Activated T-helper 1 cell treated with anti-CD3 and anti-CD28 coated beads, Interleukin-12 subunit alpha, Interleukin-12 subunit beta, Interleukin-2, Interleukin-4 antibody, amounts not matched to agents 30 ng/mL and 10 ng/mL and 1 ng/mL, durations not matched to agents 14 hours and 24 hours and 36 hours (primary cell): Measurements from ENCODE around the gene ATP9A. TPM values are rescaled to one million over a fixed set of nuclear protein-coding genes. Genes with fewer than 3 reads are reported as not detected.
"Not testable (repeated sequence)": the region's sequence is repeated elsewhere in the genome, so short reads cannot be mapped to it uniquely, and the experiment has no call there.

ENCODE experiments used
- DNase-seq: peaks from one replicate; pipeline ENCODE4 v3.0.0; 2021; ENCODE audit warnings: low spot score
- H3K27ac Mint-ChIP-seq: one replicate; pipeline ENCODE4 v1.8.0; 2021; ENCODE audit warnings: mild to moderate bottlenecking, mixed read lengths
- H3K27me3 Mint-ChIP-seq: one replicate; pipeline ENCODE4 v1.8.0; 2022; ENCODE audit warnings: mild to moderate bottlenecking, moderate library complexity, mixed read lengths; ENCODE audit not compliant: insufficient read depth
- H3K36me3 Mint-ChIP-seq: one replicate; pipeline ENCODE4 v1.8.0; 2021; ENCODE audit warnings: low read depth, mixed read lengths
- H3K4me1 Mint-ChIP-seq: one replicate; pipeline ENCODE4 v1.8.0; 2021; ENCODE audit warnings: low read depth, mixed read lengths
- H3K4me3 Mint-ChIP-seq: one replicate; pipeline ENCODE4 v1.8.0; 2021; ENCODE audit warnings: mild to moderate bottlenecking, moderate library complexity, mixed read lengths
- H3K9me3 Mint-ChIP-seq: one replicate; pipeline ENCODE4 v1.8.0; 2021; ENCODE audit warnings: mixed read lengths
- intact Hi-C: fragments of 100-400 bp; cut with micrococcal nuclease; formaldehyde crosslinking; loops from one replicate; pipeline ENCODE4 v1.15.1; 2024
- total RNA-seq: library from RNA; stranded (reverse); gene quantifications from 2 replicates; pipeline ENCODE4 v1.2.3, GENCODE V29; 2022

Gene ATP9A
- total RNA-seq = 19.6 and 20.6 TPM in 2 replicates

GRCh38 chr20:51767867-51768758 lies at the start of gene ATP9A:
TSS of gene ATP9A (minus strand) at chr20:51768390. CDS start at chr20:51768369, 21 bp downstream.
- no peak for DNase-seq
- Mint-ChIP-seq H3K4me3 (peak within 1 kb of the TSS; percentile 80), H3K27ac (peak within 1 kb of the TSS; percentile 80), H3K36me3 (peaks cover 5% of the 10 kb centered on the region), H3K4me1 (peaks cover 9% of the 10 kb centered on the region), H3K9me3 (no peaks in the 10 kb centered on the region), H3K27me3 (peaks cover 27% of the 10 kb centered on the region)
- intact Hi-C loops = loop anchor here (1.0 to 10.0 kb wide), 5 partner anchors 33 to 133 kb away; no protein-coding TSS in a partner anchor

- intact Hi-C loops, H3K4me1 Mint-ChIP-seq, H3K4me3 Mint-ChIP-seq, H3K27ac Mint-ChIP-seq, H3K27me3 Mint-ChIP-seq, DNase-seq, H3K9me3 Mint-ChIP-seq, H3K36me3 Mint-ChIP-seq: not testable (repeated sequence)
Measured at GRCh38 chr20:51816856-51817255, 48.7 kb upstream of the ATP9A start.

- Mint-ChIP-seq H3K9me3 (no peaks in the 10 kb centered on the region), H3K27me3 (peaks cover 2% of the 10 kb centered on the region), H3K36me3 (no peaks in the 10 kb centered on the region), H3K27ac (no peak overlapping the region), H3K4me1 (no peaks in the 10 kb centered on the region), H3K4me3 (no peak overlapping the region)
- intact Hi-C loops = no loop called here
- DNase-seq = no peak
Measured at GRCh38 chr20:51815383-51816076, 47.3 kb upstream of the ATP9A start.

- Mint-ChIP-seq H3K36me3 (no peaks in the 10 kb centered on the region), H3K4me3 (no peak overlapping the region), H3K27ac (no peak overlapping the region), H3K9me3 (no peaks in the 10 kb centered on the region), H3K27me3 (peaks cover 7% of the 10 kb centered on the region), H3K4me1 (no peaks in the 10 kb centered on the region)
- no peak for DNase-seq
- intact Hi-C loops = no loop called here
Measured at GRCh38 chr20:51812861-51813260, 44.7 kb upstream of the ATP9A start.

- no peaks in the 10 kb centered on the region for H3K9me3 Mint-ChIP-seq
- no peaks in the 10 kb centered on the region for H3K4me1 Mint-ChIP-seq
- H3K36me3 Mint-ChIP-seq = no peaks in the 10 kb centered on the region
- peaks cover 7% of the 10 kb centered on the region for H3K27me3 Mint-ChIP-seq
- DNase-seq = no peak
- H3K4me3 Mint-ChIP-seq = no peak overlapping the region
- intact Hi-C loops = no loop called here
- H3K27ac Mint-ChIP-seq = no peak overlapping the region
Measured at GRCh38 chr20:51811514-51812128, 43.4 kb upstream of the ATP9A start.

GRCh38 chr20:51811042-51811355 lies 42.8 kb upstream of the ATP9A start:
- no peak for DNase-seq
- no peaks in the 10 kb centered on the region for H3K9me3 Mint-ChIP-seq
- H3K36me3 Mint-ChIP-seq = no peaks in the 10 kb centered on the region

GRCh38 chr20:51810155-51811041 lies 42.2 kb upstream of the ATP9A start:
- intact Hi-C loops = no loop called here
- no peak overlapping the region for H3K27ac Mint-ChIP-seq
- H3K9me3 Mint-ChIP-seq = no peaks in the 10 kb centered on the region
- H3K36me3 Mint-ChIP-seq = no peaks in the 10 kb centered on the region
- no peak for DNase-seq
- H3K4me3 Mint-ChIP-seq = no peak overlapping the region
- H3K27me3 Mint-ChIP-seq = peaks cover 7% of the 10 kb centered on the region
- no peaks in the 10 kb centered on the region for H3K4me1 Mint-ChIP-seq

More at GRCh38 chr20:51811042-51811355, 42.8 kb upstream of the ATP9A start:
- intact Hi-C loops = no loop called here
- peaks cover 7% of the 10 kb centered on the region for H3K27me3 Mint-ChIP-seq
- H3K4me3 Mint-ChIP-seq = no peak overlapping the region
- no peak overlapping the region for H3K27ac Mint-ChIP-seq
- H3K4me1 Mint-ChIP-seq = no peaks in the 10 kb centered on the region

- no peaks in the 10 kb centered on the region for H3K36me3 Mint-ChIP-seq
- H3K9me3 Mint-ChIP-seq = no peaks in the 10 kb centered on the region
- no peak for DNase-seq
- no peak overlapping the region for H3K4me3 Mint-ChIP-seq
- H3K4me1 Mint-ChIP-seq = no peaks in the 10 kb centered on the region
- intact Hi-C loops = loop anchor here (10.0 kb wide), 1 partner anchor 823 kb away; no protein-coding TSS in a partner anchor
- H3K27ac Mint-ChIP-seq = no peak overlapping the region
- H3K27me3 Mint-ChIP-seq = peaks cover 26% of the 10 kb centered on the region
Measured at GRCh38 chr20:51807720-51808250, 39.6 kb upstream of the ATP9A start.

- Mint-ChIP-seq H3K27ac (no peak overlapping the region), H3K4me1 (peaks cover 3% of the 10 kb centered on the region), H3K4me3 (no peak overlapping the region), H3K27me3 (peaks cover 50% of the 10 kb centered on the region), H3K9me3 (no peaks in the 10 kb centered on the region), H3K36me3 (peaks cover 2% of the 10 kb centered on the region)
- DNase-seq = no peak
- intact Hi-C loops = loop anchor here (10.0 kb wide), 1 partner anchor 820 kb away; no protein-coding TSS in a partner anchor
Measured at GRCh38 chr20:51804754-51805153, 36.6 kb upstream of the ATP9A start.

- intact Hi-C loops = loop anchor here (10.0 kb wide), 1 partner anchor 818 kb away; no protein-coding TSS in a partner anchor
- Mint-ChIP-seq H3K9me3 (no peaks in the 10 kb centered on the region), H3K36me3 (peaks cover 2% of the 10 kb centered on the region), H3K27me3 (peaks cover 59% of the 10 kb centered on the region), H3K27ac (no peak overlapping the region), H3K4me1 (peaks cover 3% of the 10 kb centered on the region), H3K4me3 (no peak overlapping the region)
- DNase-seq = no peak
Measured at GRCh38 chr20:51803148-51803854, 35.1 kb upstream of the ATP9A start.

- no peak for DNase-seq
- Mint-ChIP-seq H3K4me3 (no peak within 1 kb of the TSS), H3K27me3 (peaks cover 69% of the 10 kb centered on the region), H3K36me3 (peaks cover 2% of the 10 kb centered on the region), H3K27ac (no peak within 1 kb of the TSS), H3K9me3 (no peaks in the 10 kb centered on the region), H3K4me1 (peaks cover 3% of the 10 kb centered on the region)
- intact Hi-C loops = loop anchor here (10.0 kb wide), 1 partner anchor 817 kb away; no protein-coding TSS in a partner anchor
Measured at GRCh38 chr20:51802170-51802751, 34.1 kb upstream of the ATP9A start, which contains the start of gene SALL4. TSS of gene SALL4 (minus strand) at chr20:51802521. CDS start at chr20:51802408, 113 bp downstream.
